DOHH2 (cell line): ENCODE results near the gene ZNF532.

ENCODE experiments used
- H3F3A ChIP-seq: fragments of 200-600 bp; sonication (generic), shearing (Covaris generic); 2 replicates; pipeline ENCODE4 v1.6.0; 2016; ENCODE audit warnings: antibody characterized with exemption, mild to moderate bottlenecking; ENCODE audit not compliant: control insufficient read depth, insufficient read depth
- H3K27ac ChIP-seq: fragments of 200-600 bp; sonication (generic); 2 replicates; pipeline ENCODE4 v1.5.1; 2014; ENCODE audit warnings: low read depth, mild to moderate bottlenecking, low read length, moderate library complexity
- H3K27me3 ChIP-seq: fragments of 200-600 bp; sonication (generic); 2 replicates; pipeline ENCODE4 v1.6.1; 2014; ENCODE audit warnings: mild to moderate bottlenecking, low read length, mixed read lengths; ENCODE audit not compliant: control insufficient read depth
- H3K36me3 ChIP-seq: fragments of 200-600 bp; sonication (generic); 2 replicates; pipeline ENCODE4 v1.6.1; 2014; ENCODE audit warnings: mild to moderate bottlenecking, low read length, moderate library complexity, mixed read lengths; ENCODE audit not compliant: control insufficient read depth
- H3K4me1 ChIP-seq: fragments of 200-600 bp; sonication (generic); 2 replicates; pipeline ENCODE4 v1.6.1; 2014; ENCODE audit warnings: mild to moderate bottlenecking, low read length, mixed read lengths; ENCODE audit not compliant: control insufficient read depth
- H3K4me2 ChIP-seq: fragments of 200-600 bp; sonication (generic); 2 replicates; pipeline ENCODE4 v1.6.0; 2014; ENCODE audit warnings: mild to moderate bottlenecking, low read length, moderate library complexity
- H3K4me3 ChIP-seq: fragments of 200-600 bp; sonication (generic); 2 replicates; pipeline ENCODE4 v1.5.1; 2014; ENCODE audit warnings: mild to moderate bottlenecking, low read length, mixed read lengths
- H3K79me2 ChIP-seq: fragments of 200-600 bp; sonication (generic); 2 replicates; pipeline ENCODE4 v1.6.1; 2014; ENCODE audit warnings: mild to moderate bottlenecking, low read length, mixed read lengths; ENCODE audit not compliant: control insufficient read depth
- H3K9me2 ChIP-seq: fragments of 200-600 bp; sonication (generic); replicated peaks from 2 replicates; pipeline ENCODE4 v1.6.1; 2014; ENCODE audit warnings: mild to moderate bottlenecking, low read length, mixed read lengths; ENCODE audit not compliant: control insufficient read depth
- H3K9me3 ChIP-seq: fragments of 200-600 bp; sonication (generic); 2 replicates; pipeline ENCODE4 v1.6.1; 2014; ENCODE audit warnings: antibody characterized with exemption, low read length, mixed read lengths; ENCODE audit not compliant: control insufficient read depth, insufficient read depth
- H4K20me1 ChIP-seq: fragments of 200-600 bp; sonication (generic); 2 replicates; pipeline ENCODE4 v1.6.0; 2014; ENCODE audit warnings: low read depth, mild to moderate bottlenecking, antibody characterized with exemption, low read length, moderate library complexity; ENCODE audit not compliant: control insufficient read depth, insufficient read depth
- CTCF ChIP-seq: fragments of 200-600 bp; sonication (generic); IDR thresholded peaks from one replicate; pipeline ENCODE4 v1.5.1; 2014; ENCODE audit warnings: antibody characterized with exemption, mild to moderate bottlenecking, low read depth, low read length; ENCODE audit not compliant: poor library complexity, severe bottlenecking
- EZH2phosphoT487 ChIP-seq: fragments of 200-600 bp; sonication (generic); IDR thresholded peaks from 2 replicates; pipeline ENCODE4 v1.6.1; 2017; ENCODE audit warnings: borderline replicate concordance, mild to moderate bottlenecking, antibody characterized with exemption, low read length, moderate library complexity, mixed read lengths

Gene ZNF532

GRCh38 chr18:58870130-58870529 is 5.5 kb downstream of the ZNF532 start:
- Histone ChIP-seq H4K20me1 (no peaks in the 10 kb centered on the region), H3F3A (no peaks in the 10 kb centered on the region; the same call in none of the 2 replicates), H3K9me3 (no peaks in the 10 kb centered on the region), H3K27me3 (no peaks in the 10 kb centered on the region), H3K36me3 (peaks cover 90% of the 10 kb centered on the region), H3K4me2 (no peak overlapping the region), H3K4me3 (no peak overlapping the region), H3K79me2 (peaks cover 81% of the 10 kb centered on the region), H3K4me1 (peaks cover 41% of the 10 kb centered on the region), H3K9me2 (no peaks in the 10 kb centered on the region), H3K27ac (no peak overlapping the region)
- TF ChIP-seq EZH2phosphoT487 (no peak), CTCF (no peak)

GRCh38 chr18:58870621-58871020 is 5.9 kb downstream of the ZNF532 start:
- TF ChIP-seq CTCF, result no peak
- TF ChIP-seq EZH2phosphoT487, result no peak
- H3K4me2 ChIP-seq, result no peak overlapping the region
- H3K9me2 ChIP-seq, result no peaks in the 10 kb centered on the region
- peaks cover 41% of the 10 kb centered on the region for H3K4me1 ChIP-seq
- no peaks in the 10 kb centered on the region for H3K27me3 ChIP-seq
- no peaks in the 10 kb centered on the region for H4K20me1 ChIP-seq
- peaks cover 81% of the 10 kb centered on the region for H3K79me2 ChIP-seq
- H3K27ac ChIP-seq, result no peak overlapping the region
- H3K4me3 ChIP-seq, result no peak overlapping the region
- H3K36me3 ChIP-seq, result peaks cover 90% of the 10 kb centered on the region
- H3K9me3 ChIP-seq, result no peaks in the 10 kb centered on the region
- H3F3A ChIP-seq, result no peaks in the 10 kb centered on the region; the same call in none of the 2 replicates

GRCh38 chr18:58871514-58872420 is 7.1 kb downstream of the ZNF532 start:
- no peaks in the 10 kb centered on the region for H4K20me1 ChIP-seq
- TF ChIP-seq CTCF (no peak), EZH2phosphoT487 (no peak)
- H3K79me2 ChIP-seq, result peaks cover 78% of the 10 kb centered on the region
- no peaks in the 10 kb centered on the region; the same call in 1 of the 2 replicates for H3F3A ChIP-seq
- H3K9me3 ChIP-seq, result no peaks in the 10 kb centered on the region
- no peak overlapping the region for H3K4me3 ChIP-seq
- H3K4me1 ChIP-seq, result peaks cover 31% of the 10 kb centered on the region
- H3K9me2 ChIP-seq, result no peaks in the 10 kb centered on the region
- H3K27ac ChIP-seq, result no peak overlapping the region
- no peak overlapping the region for H3K4me2 ChIP-seq
- no peaks in the 10 kb centered on the region for H3K27me3 ChIP-seq
- H3K36me3 ChIP-seq, result peaks cover 87% of the 10 kb centered on the region
